Measurements from ENCODE around the gene MIER2. TPM values are rescaled to one million over a fixed set of nuclear protein-coding genes. Genes with fewer than 3 reads are reported as not detected.

Gene MIER2
- polyA plus RNA-seq, 1 of the 3 experiments (the other 2 are of a cell fraction) = 15.9 TPM

GRCh38 chr19:275958-276646 is 68.5 kb downstream of the MIER2 start:
- H3K4me3 ChIP-seq (ENCODE audit: low read depth in 2 of 2, low read length in 1 of 2) = no peak overlapping the region
- no peaks in the 10 kb centered on the region for H3K9me2 ChIP-seq
- TF ChIP-seq USF1 (IDR thresholded peaks at IDR 0.05; ENCODE audit: borderline replicate concordance, low read depth) = no peak
- TF ChIP-seq TAF1 (IDR thresholded peaks at IDR 0.05; ENCODE audit: borderline replicate concordance, low read depth, low read length) = no peak
- TF ChIP-seq EZH2phosphoT487 (IDR thresholded peaks at IDR 0.05; ENCODE audit: borderline replicate concordance, low read depth) = no peak
- no peak for TF ChIP-seq RCOR1 (IDR thresholded peaks at IDR 0.05; ENCODE audit: low read length)
- ChIA-PET CTCF (interaction anchor here (1.0 to 1.7 kb wide), 2 partner anchors 8 to 10 kb away, joined by 4 to 6 read pairs; no protein-coding TSS in a partner anchor), POLR2A (no interaction called here)
- H3K79me2 ChIP-seq (ENCODE audit: insufficient read depth) = no peaks in the 10 kb centered on the region
- H3K27me3 ChIP-seq (ENCODE audit: insufficient read depth) = no peaks in the 10 kb centered on the region
- H2AFZ ChIP-seq (ENCODE audit: low read depth) = no peak overlapping the region
- DNase-seq = peak; percentile 7
- H3K9ac ChIP-seq = no peak overlapping the region
- H3K27ac ChIP-seq (ENCODE audit: low read depth in 2 of 2, low read length in 1 of 2) = no peak overlapping the region
- no peaks in the 10 kb centered on the region for H3K9me3 ChIP-seq
- WGBS (ENCODE audit: low lambda C conversion rate) = 74% methylated on average over 19 of the region's 19 CpGs
- no peak overlapping the region for H3K4me2 ChIP-seq
- no peaks in the 10 kb centered on the region for H4K20me1 ChIP-seq (ENCODE audit: insufficient read depth)
- H3F3A ChIP-seq (replicated peaks; ENCODE audit: insufficient read depth) = no peaks in the 10 kb centered on the region
- H3K4me1 ChIP-seq (ENCODE audit: control insufficient read depth in 1 of 2, insufficient read depth in 2 of 2, low read depth in 1 of 2, low read length in 1 of 2) = no peaks in the 10 kb centered on the region
- no peaks in the 10 kb centered on the region for H3K36me3 ChIP-seq (replicated peaks in 1 of 2; ENCODE audit: control insufficient read depth in 1 of 2, insufficient read depth in 2 of 2, low read length in 1 of 2)

GRCh38 chr19:275000-275399 is 69.6 kb downstream of the MIER2 start:
- Histone ChIP-seq H3F3A (replicated peaks; ENCODE audit: insufficient read depth) (no peaks in the 10 kb centered on the region), H2AFZ (ENCODE audit: low read depth) (no peak overlapping the region), H3K4me3 (ENCODE audit: low read depth in 2 of 2, low read length in 1 of 2) (no peak overlapping the region), H3K27me3 (ENCODE audit: insufficient read depth) (no peaks in the 10 kb centered on the region), H3K4me1 (ENCODE audit: control insufficient read depth in 1 of 2, insufficient read depth in 2 of 2, low read depth in 1 of 2, low read length in 1 of 2) (no peaks in the 10 kb centered on the region), H4K20me1 (ENCODE audit: insufficient read depth) (no peaks in the 10 kb centered on the region), H3K79me2 (ENCODE audit: insufficient read depth) (no peaks in the 10 kb centered on the region), H3K9ac (no peak overlapping the region), H3K4me2 (no peak overlapping the region), H3K27ac (ENCODE audit: low read depth in 2 of 2, low read length in 1 of 2) (no peak overlapping the region), H3K36me3 (replicated peaks in 1 of 2; ENCODE audit: control insufficient read depth in 1 of 2, insufficient read depth in 2 of 2, low read length in 1 of 2) (no peaks in the 10 kb centered on the region), H3K9me3 (no peaks in the 10 kb centered on the region), H3K9me2 (no peaks in the 10 kb centered on the region)
- TF ChIP-seq SMC3 (IDR thresholded peaks at IDR 0.05; ENCODE audit: low read depth, low read length) = no peak
- no peak for TF ChIP-seq USF1 (IDR thresholded peaks at IDR 0.05; ENCODE audit: borderline replicate concordance, low read depth)
- no peak for TF ChIP-seq JUND (IDR thresholded peaks at IDR 0.05)
- no peak for TF ChIP-seq ELF1 (IDR thresholded peaks at IDR 0.05)
- no peak for TF ChIP-seq MAX (IDR thresholded peaks at IDR 0.05; ENCODE audit: low read depth)
- no peak for TF ChIP-seq TAF1 (IDR thresholded peaks at IDR 0.05; ENCODE audit: borderline replicate concordance, low read depth, low read length)
- TF ChIP-seq MXI1 (IDR thresholded peaks at IDR 0.05; ENCODE audit: low read depth, low read length) = no peak
- no peak for TF ChIP-seq POLR2AphosphoS5 (IDR thresholded peaks at IDR 0.05; ENCODE audit: low read depth, low read length)
- TF ChIP-seq USF2 (IDR thresholded peaks at IDR 0.05; ENCODE audit: borderline replicate concordance, low read depth, low read length) = no peak
- no peak for TF ChIP-seq RFX5 (IDR thresholded peaks at IDR 0.05; ENCODE audit: low read length)
- no peak for TF ChIP-seq ZBTB33 (IDR thresholded peaks at IDR 0.05; ENCODE audit: borderline replicate concordance, low read depth)
- TF ChIP-seq YY1 (IDR thresholded peaks at IDR 0.05; ENCODE audit: low read depth) = no peak
- TF ChIP-seq PBX3 (IDR thresholded peaks at IDR 0.05) = no peak
- no peak for TF ChIP-seq NRF1 (IDR thresholded peaks at IDR 0.05; ENCODE audit: low read depth, low read length)
- ChIA-PET POLR2A (no interaction called here), CTCF (interaction anchor here (1.7 kb wide), 1 partner anchor 9 kb away, joined by 6 read pairs; no protein-coding TSS in a partner anchor)
- peak; percentile 1 for DNase-seq
- 79% methylated on average over 9 of the region's 9 CpGs for WGBS (ENCODE audit: low lambda C conversion rate)
